Left lung (tissue), 10 donors: ENCODE results near the gene FER. TPM values are rescaled to one million over a fixed set of nuclear protein-coding genes. Genes with fewer than 3 reads are reported as not detected.

Source experiments
- ATAC-seq: fragments of 200-7000 bp; cut with Tn5 transposase; one replicate; pipeline ENCODE4 v1.9.1; 2020; ENCODE audit warnings: moderate library complexity
- DNase-seq, 4 donors: peaks; one replicate each; pipeline ENCODE4 v3.0.0-alpha.2; 2013 to 2020
- H3K27ac ChIP-seq, 2 donors: fragments of 200-600 bp; sonication (generic) in 1 of 2; one replicate each; pipeline versions ENCODE4 v1.5.0 to v1.8.0; 2020 to 2021
- H3K27me3 ChIP-seq, 2 donors: fragments of 200-600 bp; sonication (generic) in 1 of 2; one replicate each; pipeline versions ENCODE4 v1.5.0 to v1.8.0; 2020 to 2021
- H3K36me3 ChIP-seq, 2 donors: fragments of 200-600 bp; sonication (generic) in 1 of 2; one replicate each; pipeline versions ENCODE4 v1.5.0 to v1.8.0; 2020 to 2021
- H3K4me1 ChIP-seq, 2 donors: fragments of 200-600 bp; one replicate each; pipeline ENCODE4 v1.8.0; 2021
- H3K4me3 ChIP-seq, 2 donors: fragments of 200-600 bp; sonication (generic) in 1 of 2; one replicate each; pipeline versions ENCODE4 v1.5.0 to v1.8.0; 2020 to 2021; ENCODE audit warnings: mild to moderate bottlenecking in 1 of 2
- H3K9me3 ChIP-seq, 2 donors: fragments of 200-600 bp; sonication (generic) in 1 of 2; one replicate each; pipeline versions ENCODE4 v1.5.0 to v1.8.0; 2020 to 2021
- CTCF ChIP-seq, 2 donors: fragments of 200-600 bp; sonication (generic) in 1 of 2; IDR thresholded peaks; one replicate each; pipeline versions ENCODE4 v1.5.0 to v1.8.0; 2021; ENCODE audit warnings: antibody characterized with exemption in 2 of 2
- intact Hi-C, 2 donors: fragments of 100-400 bp; cut with DNase I; formaldehyde crosslinking; loops; one replicate each; pipeline versions ENCODE4 v1.11.2 to v1.14.2; 2022
- polyA plus RNA-seq, 6 donors: library from polyadenylated mRNA; unstranded; fragments of 120-200 nt; gene quantifications; one replicate each; pipeline ENCODE4 v1.2.1, GENCODE V29; 2013; ENCODE audit not compliant: insufficient read length in 6 of 6
- total RNA-seq, 2 donors: library from RNA; stranded (reverse); fragmentation: NEBNext Ultra II Directional; extraction: Animal tissue kit (Norgen Biotek cat#: 25700); gene quantifications; one replicate each; pipeline ENCODE4 v1.2.1, GENCODE V29; 2021
- donor health status: DM: no; HTN: yes; CAD: no.
- donor health status: DM: no; HTN: no; CAD: no.

The FER gene
- total and polyA plus RNA-seq, 8 donors = 16.6 to 27.0 (median 19.4) TPM

GRCh38 chr5:108900668-108901067 is 153.0 kb downstream of the FER start:
- DNase-seq (no peak), ATAC-seq (no peak)
- intact Hi-C loops = no loop called here
- H3K27ac ChIP-seq = no peak overlapping the region
- H3K27me3 ChIP-seq = no peaks in the 10 kb centered on the region
- no peak overlapping the region for H3K4me3 ChIP-seq
- H3K9me3 ChIP-seq = no peaks in the 10 kb centered on the region
- H3K36me3 ChIP-seq = no peaks in the 10 kb centered on the region
- TF ChIP-seq CTCF (IDR thresholded peaks at IDR 0.05) = no peak
- H3K4me1 ChIP-seq = no peaks in the 10 kb centered on the region

GRCh38 chr5:108905805-108906204 is 158.1 kb downstream of the FER start:
- H3K27me3 ChIP-seq = no peaks in the 10 kb centered on the region
- TF ChIP-seq CTCF (IDR thresholded peaks at IDR 0.05) = no peak
- no peak overlapping the region for H3K4me3 ChIP-seq
- no peak overlapping the region for H3K27ac ChIP-seq
- H3K9me3 ChIP-seq = no peaks in the 10 kb centered on the region
- DNase-seq (no peak), ATAC-seq (no peak)
- peaks cover 0 to 5% of the 10 kb centered on the region in 2 donors for H3K36me3 ChIP-seq
- intact Hi-C loops = no loop called here
- H3K4me1 ChIP-seq = no peaks in the 10 kb centered on the region

GRCh38 chr5:108910627-108911026 is 162.9 kb downstream of the FER start:
- Histone ChIP-seq H3K4me3 (no peak overlapping the region), H3K36me3 (peaks cover 0 to 5% of the 10 kb centered on the region in 2 donors), H3K27me3 (no peaks in the 10 kb centered on the region), H3K4me1 (no peaks in the 10 kb centered on the region), H3K27ac (no peak overlapping the region), H3K9me3 (no peaks in the 10 kb centered on the region)
- ATAC-seq (no peak), DNase-seq (no peak)
- intact Hi-C loops = no loop called here
- TF ChIP-seq CTCF (IDR thresholded peaks at IDR 0.05) = no peak

- DNase-seq = no peak
- no peak for TF ChIP-seq CTCF (IDR thresholded peaks at IDR 0.05)
- no peak for ATAC-seq
- Histone ChIP-seq H3K27me3 (no peaks in the 10 kb centered on the region), H3K4me3 (no peak overlapping the region), H3K27ac (no peak overlapping the region), H3K9me3 (no peaks in the 10 kb centered on the region), H3K36me3 (peaks cover 0 to 5% of the 10 kb centered on the region in 2 donors), H3K4me1 (no peaks in the 10 kb centered on the region)
- intact Hi-C loops = no loop called here
These were observed 163.4 kb downstream of the FER start for GRCh38 chr5:108911055-108911454.

- no peak overlapping the region for H3K27ac ChIP-seq
- no peak for TF ChIP-seq CTCF (IDR thresholded peaks at IDR 0.05)
- no peaks in the 10 kb centered on the region for H3K27me3 ChIP-seq
- no peaks in the 10 kb centered on the region for H3K9me3 ChIP-seq
- intact Hi-C loops = no loop called here
- DNase-seq (no peak), ATAC-seq (no peak)
- no peak overlapping the region for H3K4me3 ChIP-seq
- H3K4me1 ChIP-seq = no peaks in the 10 kb centered on the region
- H3K36me3 ChIP-seq = no peaks in the 10 kb centered on the region
These were observed 169.9 kb downstream of the FER start for GRCh38 chr5:108917596-108917995.
